Trophoblast cell (in vitro differentiated cells and primary cell): ENCODE measurements around the gene AKAP13.

Experiments used
- DNase-seq, 2 donors: peaks; one replicate each; pipeline ENCODE4 v3.0.0-alpha.2; 2016
- H2AFZ ChIP-seq: 2 replicates; pipeline ENCODE4 v1.6.1; 2013; ENCODE audit warnings: low read length, moderate library complexity, mild to moderate bottlenecking; ENCODE audit not compliant: insufficient read depth, poor library complexity
- H2AK5ac ChIP-seq: 2 replicates; pipeline ENCODE4 v1.6.1; 2013; ENCODE audit warnings: mild to moderate bottlenecking, low read length
- H2BK120ac ChIP-seq: 2 replicates; pipeline ENCODE4 v1.6.1; 2013; ENCODE audit warnings: low read length, mild to moderate bottlenecking, moderate library complexity; ENCODE audit not compliant: insufficient read depth, poor library complexity
- H2BK12ac ChIP-seq: 2 replicates; pipeline ENCODE4 v1.6.1; 2013; ENCODE audit warnings: mild to moderate bottlenecking, low read length, moderate library complexity
- H2BK5ac ChIP-seq: 2 replicates; pipeline ENCODE4 v1.6.1; 2013; ENCODE audit warnings: low read length, low read depth, moderate library complexity, mild to moderate bottlenecking; ENCODE audit not compliant: poor library complexity
- H3K14ac ChIP-seq: 2 replicates; pipeline ENCODE4 v1.6.1; 2013; ENCODE audit warnings: mild to moderate bottlenecking, low read length
- H3K18ac ChIP-seq: 2 replicates; pipeline ENCODE4 v1.6.1; 2013; ENCODE audit warnings: mild to moderate bottlenecking, low read length
- H3K23ac ChIP-seq: 2 replicates; pipeline ENCODE4 v1.6.1; 2013; ENCODE audit warnings: low read length
- H3K27ac ChIP-seq: 2 replicates; pipeline ENCODE4 v1.5.1; 2013; ENCODE audit warnings: low read depth, mild to moderate bottlenecking, inconsistent platforms, low read length, moderate library complexity
- H3K27me3 ChIP-seq: 2 replicates; pipeline ENCODE4 v1.6.1; 2013; ENCODE audit warnings: inconsistent platforms, mild to moderate bottlenecking, low read length, moderate library complexity; ENCODE audit not compliant: insufficient read depth
- H3K36me3 ChIP-seq, 2 experiments: 1 replicate in 1 of 2; 2 replicates in 1 of 2; pipeline ENCODE4 v1.6.1; 2013; ENCODE audit warnings: low read length in 2 of 2, mild to moderate bottlenecking in 2 of 2, moderate library complexity in 1 of 2; ENCODE audit not compliant: insufficient read depth in 2 of 2, control insufficient read depth in 1 of 2
- H3K4ac ChIP-seq: 2 replicates; pipeline ENCODE4 v1.6.1; 2013; ENCODE audit warnings: low read depth, mild to moderate bottlenecking, low read length, moderate library complexity
- H3K4me1 ChIP-seq, 2 experiments: 1 replicate in 1 of 2; 2 replicates in 1 of 2; pipeline ENCODE4 v1.6.1; 2013; ENCODE audit warnings: low read length in 2 of 2, mild to moderate bottlenecking in 2 of 2, moderate library complexity in 1 of 2; ENCODE audit not compliant: insufficient read depth in 2 of 2, control insufficient read depth in 1 of 2
- H3K4me2 ChIP-seq: 2 replicates; pipeline ENCODE4 v1.6.1; 2013; ENCODE audit warnings: inconsistent platforms, mild to moderate bottlenecking, low read length, moderate library complexity
- H3K4me3 ChIP-seq: 2 replicates; pipeline ENCODE4 v1.5.1; 2013; ENCODE audit warnings: mild to moderate bottlenecking, low read depth, low read length, inconsistent platforms
- H3K79me1 ChIP-seq: one replicate; pipeline ENCODE4 v1.6.1; 2013; ENCODE audit warnings: low read length
- H3K79me2 ChIP-seq: 2 replicates; pipeline ENCODE4 v1.6.1; 2013; ENCODE audit warnings: low read length, mild to moderate bottlenecking; ENCODE audit not compliant: control insufficient read depth, insufficient read depth, poor library complexity
- H3K9ac ChIP-seq: 2 replicates; pipeline ENCODE4 v1.6.1; 2013; ENCODE audit warnings: mild to moderate bottlenecking, low read length
- H3K9me3 ChIP-seq: 2 replicates; pipeline ENCODE4 v1.6.1; 2013; ENCODE audit warnings: low read depth, mild to moderate bottlenecking, control low read depth, inconsistent platforms, low read length; ENCODE audit not compliant: insufficient read depth
- H4K12ac ChIP-seq: 2 replicates; pipeline ENCODE4 v1.6.1; 2013; ENCODE audit warnings: low read depth, mild to moderate bottlenecking, low read length, moderate library complexity
- H4K8ac ChIP-seq: 2 replicates; pipeline ENCODE4 v1.6.1; 2013; ENCODE audit warnings: low read depth, mild to moderate bottlenecking, low read length, moderate library complexity
- H4K91ac ChIP-seq: one replicate; pipeline ENCODE4 v1.6.1; 2013; ENCODE audit warnings: low read depth, mild to moderate bottlenecking, low read length, moderate library complexity
- WGBS: extraction: QIAGEN DNeasy Blood & Tissue Kit; methylation state at CpG from one replicate; pipeline ENCODE4 v1.1.7; 2013; ENCODE audit warnings: missing lambda C conversion rate; ENCODE audit not compliant: insufficient read length, insufficient coverage; ENCODE audit errors: extremely low coverage; 5-methylcytosine and 5-hydroxymethylcytosine counted together

AKAP13 gene

GRCh38 chr15:85542488-85542887 is 162.1 kb downstream of the AKAP13 start:
- Histone ChIP-seq H3K4me1 (no peaks in the 10 kb centered on the region), H2AK5ac (no peak overlapping the region), H3K79me1 (no peaks in the 10 kb centered on the region), H2BK12ac (no peak overlapping the region), H3K79me2 (no peaks in the 10 kb centered on the region), H4K8ac (no peak overlapping the region), H3K27me3 (no peaks in the 10 kb centered on the region), H3K14ac (no peak overlapping the region), H2BK5ac (no peak overlapping the region), H4K12ac (no peak overlapping the region), H3K18ac (no peak overlapping the region), H4K91ac (no peak overlapping the region), H3K36me3 (peaks cover 6 to 7% of the 10 kb centered on the region in 2 experiments), H3K9me3 (no peaks in the 10 kb centered on the region), H3K23ac (no peak overlapping the region), H3K9ac (no peak overlapping the region), H2BK120ac (no peak overlapping the region), H3K4me3 (no peak overlapping the region), H3K4ac (no peak overlapping the region), H3K4me2 (no peak overlapping the region), H2AFZ (no peak overlapping the region), H3K27ac (no peak overlapping the region)
- WGBS: no CpG with 5 or more reads among the region's 3 CpGs
- no peak for DNase-seq

GRCh38 chr15:85542895-85543331 is 162.5 kb downstream of the AKAP13 start:
- H3K79me1 ChIP-seq: no peaks in the 10 kb centered on the region
- no peaks in the 10 kb centered on the region for H3K27me3 ChIP-seq
- H3K9ac ChIP-seq: no peak overlapping the region
- DNase-seq: peak in 1 of 2 donors; percentile 7
- H3K23ac ChIP-seq: no peak overlapping the region
- H3K4me3 ChIP-seq: no peak overlapping the region
- H3K18ac ChIP-seq: no peak overlapping the region
- no peaks in the 10 kb centered on the region for H3K4me1 ChIP-seq
- H2BK5ac ChIP-seq: no peak overlapping the region
- H4K8ac ChIP-seq: no peak overlapping the region
- H4K91ac ChIP-seq: no peak overlapping the region
- H3K36me3 ChIP-seq: peaks cover 5 to 7% of the 10 kb centered on the region in 2 experiments
- no peak overlapping the region for H3K4ac ChIP-seq
- H2AFZ ChIP-seq: no peak overlapping the region
- H3K27ac ChIP-seq: no peak overlapping the region
- WGBS: no CpG with 5 or more reads among the region's 3 CpGs
- H3K9me3 ChIP-seq: no peaks in the 10 kb centered on the region
- no peak overlapping the region for H3K14ac ChIP-seq
- H3K4me2 ChIP-seq: no peak overlapping the region
- H4K12ac ChIP-seq: no peak overlapping the region
- no peak overlapping the region for H2BK120ac ChIP-seq
- no peaks in the 10 kb centered on the region for H3K79me2 ChIP-seq
- no peak overlapping the region for H2BK12ac ChIP-seq
- H2AK5ac ChIP-seq: no peak overlapping the region

- H2BK120ac ChIP-seq: no peak overlapping the region
- no CpG with 5 or more reads among the region's 15 CpGs for WGBS
- no peaks in the 10 kb centered on the region for H3K9me3 ChIP-seq
- peaks cover 4 to 7% of the 10 kb centered on the region in 2 experiments for H3K36me3 ChIP-seq
- H3K27ac ChIP-seq: no peak overlapping the region
- no peak overlapping the region for H2AK5ac ChIP-seq
- H3K23ac ChIP-seq: no peak overlapping the region
- H3K4me3 ChIP-seq: no peak overlapping the region
- no peak overlapping the region for H3K9ac ChIP-seq
- no peaks in the 10 kb centered on the region for H3K27me3 ChIP-seq
- no peak overlapping the region for H2AFZ ChIP-seq
- no peak overlapping the region for H3K18ac ChIP-seq
- H2BK5ac ChIP-seq: no peak overlapping the region
- H3K79me1 ChIP-seq: no peaks in the 10 kb centered on the region
- no peak overlapping the region for H4K91ac ChIP-seq
- no peak overlapping the region for H3K4ac ChIP-seq
- no peak overlapping the region for H4K8ac ChIP-seq
- no peak overlapping the region for H2BK12ac ChIP-seq
- H4K12ac ChIP-seq: no peak overlapping the region
- no peaks in the 10 kb centered on the region for H3K4me1 ChIP-seq
- no peaks in the 10 kb centered on the region for H3K79me2 ChIP-seq
- H3K14ac ChIP-seq: no peak overlapping the region
- DNase-seq: no peak
- no peak overlapping the region for H3K4me2 ChIP-seq
Measured at GRCh38 chr15:85543741-85544155, 163.3 kb downstream of the AKAP13 start.

- Histone ChIP-seq H2AK5ac (no peak overlapping the region), H3K4me1 (no peaks in the 10 kb centered on the region), H4K91ac (no peak overlapping the region), H3K4me3 (no peak overlapping the region), H3K79me1 (no peaks in the 10 kb centered on the region), H2BK120ac (no peak overlapping the region), H3K9ac (no peak overlapping the region), H3K23ac (no peak overlapping the region), H3K14ac (no peak overlapping the region), H2BK12ac (no peak overlapping the region), H3K79me2 (no peaks in the 10 kb centered on the region), H2BK5ac (no peak overlapping the region), H3K18ac (no peak overlapping the region), H4K8ac (no peak overlapping the region), H3K9me3 (no peaks in the 10 kb centered on the region), H3K27me3 (no peaks in the 10 kb centered on the region), H3K27ac (no peak overlapping the region), H4K12ac (no peak overlapping the region), H2AFZ (no peak overlapping the region), H3K36me3 (peaks cover 4 to 7% of the 10 kb centered on the region in 2 experiments), H3K4me2 (no peak overlapping the region), H3K4ac (no peak overlapping the region)
- DNase-seq: peak in 1 of 2 donors; percentile 33
- no CpG with 5 or more reads among the region's 1 CpG for WGBS
Measured at GRCh38 chr15:85545185-85545584, 164.8 kb downstream of the AKAP13 start.
